ENCODE measurements around the gene DGAT2L6. TPM values are rescaled to one million over a fixed set of nuclear protein-coding genes. Genes with fewer than 3 reads are reported as not detected.

Gene DGAT2L6
- total and polyA plus RNA-seq, 2 experiments from 2014 or later = not detected

GRCh38 chrX:70166601-70167590 is 10.4 kb upstream of the DGAT2L6 start:
- no peaks in the 10 kb centered on the region for H3K79me2 ChIP-seq (replicated peaks; ENCODE audit: insufficient read depth)
- no peaks in the 10 kb centered on the region for H3F3A ChIP-seq (replicated peaks; ENCODE audit: low read depth)
- H3K4me1 Mint-ChIP-seq = peaks cover 40% of the 10 kb centered on the region
- H3K4me3 ChIP-seq = no peak overlapping the region
- H3K9me3 Mint-ChIP-seq = no peaks in the 10 kb centered on the region
- no peak overlapping the region for H3K4me2 ChIP-seq
- no peaks in the 10 kb centered on the region for H3K27me3 ChIP-seq (ENCODE audit: insufficient read depth)
- H3K4me3 Mint-ChIP-seq = no peak overlapping the region
- H3K9me2 ChIP-seq (ENCODE audit: insufficient read depth) = no peaks in the 10 kb centered on the region
- no peak overlapping the region for H2AFZ ChIP-seq
- peaks cover 26% of the 10 kb centered on the region for H3K4me1 ChIP-seq (ENCODE audit: insufficient read depth)
- H3K27ac Mint-ChIP-seq = peak overlapping the region; percentile 84
- peaks cover 14% of the 10 kb centered on the region for H3K36me3 Mint-ChIP-seq (ENCODE audit: low read depth)
- H3K27me3 Mint-ChIP-seq (ENCODE audit: insufficient read depth, low read depth, poor library complexity) = peaks cover 2% of the 10 kb centered on the region
- ATAC-seq = no peak
- TF ChIP-seq CREB1 (CRISPR knock-in tag; IDR thresholded peaks at IDR 0.05; ENCODE audit: low read depth) = no peak
- no peak for TF ChIP-seq CTCF (conservative IDR thresholded peaks at IDR 0.05; ENCODE audit: low read depth in 2 of 2)
- TF ChIP-seq REST (IDR thresholded peaks at IDR 0.05; ENCODE audit: unreplicated experiment) = no peak
- no peak for TF ChIP-seq EZH2phosphoT487 (IDR thresholded peaks at IDR 0.05; ENCODE audit: unreplicated experiment)
- TF ChIP-seq ETS1 (IDR thresholded peaks at IDR 0.05) = no peak
- no peak for TF ChIP-seq NANOG (IDR thresholded peaks at IDR 0.05; ENCODE audit: borderline replicate concordance)
- no peak for TF ChIP-seq ZNF331 (CRISPR knock-in tag; IDR thresholded peaks at IDR 0.05; ENCODE audit: low read depth)
- no peak for TF ChIP-seq ZNF462 (CRISPR knock-in tag; IDR thresholded peaks at IDR 0.05)
- TF ChIP-seq JUNB (IDR thresholded peaks at IDR 0.05; ENCODE audit: unreplicated experiment) = no peak
- TF ChIP-seq ZNF114 (CRISPR knock-in tag; IDR thresholded peaks at IDR 0.05) = no peak
- TF ChIP-seq STAT1 (IDR thresholded peaks at IDR 0.05; ENCODE audit: unreplicated experiment) = no peak
- TF ChIP-seq EZH2 (IDR thresholded peaks at IDR 0.05; ENCODE audit: low read depth, unreplicated experiment) = no peak
- TF ChIP-seq POLR2AphosphoS5 (IDR thresholded peaks at IDR 0.05; ENCODE audit: low read depth) = no peak
- no peaks in the 10 kb centered on the region for H3K36me3 ChIP-seq (ENCODE audit: insufficient read depth)
- H3K27ac ChIP-seq (ENCODE audit: low read depth) = no peak overlapping the region; the same call in 1 of the 2 replicates
- DNase-seq (ENCODE audit: low spot score) = no peak
- H4K20me1 ChIP-seq (replicated peaks; ENCODE audit: insufficient read depth) = no peaks in the 10 kb centered on the region

Data from GM23338 (cell line).